Suppressor macrophage (primary cell): ENCODE data around the gene SCD5.

Experiments
- DNase-seq, 4 experiments: peaks; one replicate each; pipeline ENCODE4 v3.0.0-alpha.2; 2020 to 2022

The SCD5 gene

DNA sequence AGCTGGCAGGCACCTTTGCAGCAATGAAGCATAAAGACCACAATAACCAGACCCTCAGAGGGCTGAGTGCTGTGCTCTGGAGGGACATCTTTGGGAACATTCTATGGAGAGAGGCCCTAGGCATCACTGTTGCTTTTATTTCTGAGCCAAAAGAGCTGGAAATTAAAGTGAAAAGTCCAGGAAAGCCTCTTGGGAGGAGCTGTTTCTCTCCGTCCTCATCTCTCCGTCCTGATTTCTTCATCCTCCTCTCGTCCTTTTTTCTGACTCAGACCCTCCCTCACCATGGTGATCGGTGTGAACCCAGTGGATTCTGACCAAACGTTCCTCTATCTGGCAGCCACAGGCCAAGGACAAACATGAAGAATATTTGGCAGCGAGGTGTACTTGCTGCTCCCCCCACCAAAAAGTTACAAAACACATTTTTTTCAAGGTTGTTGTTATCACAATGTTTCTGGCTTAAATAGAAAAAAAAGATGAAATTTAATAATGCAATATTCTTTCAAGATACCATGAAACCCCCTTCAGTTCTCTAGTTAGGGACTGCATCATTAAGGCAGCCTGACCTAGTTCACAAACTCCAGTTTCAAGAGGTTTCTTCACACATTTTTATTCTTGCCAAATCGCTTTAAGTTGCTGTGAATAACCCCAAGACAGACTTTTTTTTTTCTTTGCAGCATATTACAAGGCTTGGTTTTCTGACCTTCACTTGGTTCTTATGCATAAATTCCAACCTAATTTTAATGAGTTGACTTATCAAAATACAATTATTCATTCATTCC, 80.2 kb downstream of the SCD5 start:
- DNase-seq, result no peak

DNA sequence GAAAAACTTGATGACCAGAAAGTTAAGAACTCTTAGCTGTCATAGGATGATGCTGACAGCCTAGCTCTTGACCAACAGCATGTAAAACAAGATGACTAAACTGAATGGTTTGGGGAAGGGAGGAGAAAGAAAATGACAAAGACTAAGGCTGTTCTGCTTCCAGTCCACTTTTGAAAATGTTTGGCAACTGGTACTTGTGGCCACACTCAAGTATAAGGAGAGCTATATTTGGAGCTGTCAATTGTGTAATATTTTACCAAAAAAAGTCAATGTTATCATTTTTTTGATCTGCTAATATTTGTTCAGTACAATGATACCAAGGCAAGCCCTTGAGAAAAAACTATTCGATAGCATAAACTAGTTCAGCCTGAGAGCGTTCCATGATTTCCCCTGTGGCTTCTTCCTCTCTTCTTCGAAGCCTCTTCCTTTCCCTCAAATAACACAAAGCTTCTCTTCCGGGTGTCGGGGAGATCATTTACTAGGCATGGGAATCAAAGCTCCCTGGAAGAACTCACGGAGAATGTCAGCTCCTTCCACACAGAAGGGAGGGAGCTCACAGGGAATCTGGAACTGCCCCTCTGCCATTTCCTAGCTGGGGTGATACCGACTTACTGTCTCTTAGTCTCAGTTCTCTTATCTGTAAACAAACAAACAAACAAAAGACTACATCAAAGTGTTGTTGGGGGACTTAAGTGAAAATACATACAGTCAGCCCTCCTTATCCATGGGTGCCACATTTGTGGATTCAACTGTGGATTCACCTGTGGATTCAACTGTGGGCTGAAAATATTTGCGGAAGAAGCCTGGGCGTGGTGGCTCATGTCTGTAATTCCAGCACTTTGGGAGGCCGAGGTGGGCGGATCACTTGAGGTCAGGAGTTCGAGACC, 82.6 kb downstream of the SCD5 start:
- peak in 2 of 4 experiments; percentile 6 to 34 for DNase-seq

DNA sequence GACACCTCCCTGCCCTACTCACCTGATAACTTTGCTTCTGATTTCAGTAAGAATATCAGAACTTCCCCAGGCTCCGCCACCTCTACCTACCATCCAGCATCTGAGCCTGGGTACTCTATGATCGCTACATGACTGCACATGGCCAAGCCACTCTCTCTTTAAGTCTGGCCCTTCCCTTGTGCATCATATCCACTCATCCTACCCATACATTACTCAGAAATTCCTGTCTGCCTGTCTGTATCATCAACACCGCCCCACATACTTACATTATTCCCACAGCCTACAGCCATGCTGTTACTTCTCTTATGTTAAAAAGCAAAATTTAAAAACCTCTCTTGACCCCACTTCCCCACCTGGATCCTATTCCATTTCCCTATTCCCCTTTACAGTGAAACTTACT, 84.7 kb downstream of the SCD5 start:
- DNase-seq, result no peak

DNA sequence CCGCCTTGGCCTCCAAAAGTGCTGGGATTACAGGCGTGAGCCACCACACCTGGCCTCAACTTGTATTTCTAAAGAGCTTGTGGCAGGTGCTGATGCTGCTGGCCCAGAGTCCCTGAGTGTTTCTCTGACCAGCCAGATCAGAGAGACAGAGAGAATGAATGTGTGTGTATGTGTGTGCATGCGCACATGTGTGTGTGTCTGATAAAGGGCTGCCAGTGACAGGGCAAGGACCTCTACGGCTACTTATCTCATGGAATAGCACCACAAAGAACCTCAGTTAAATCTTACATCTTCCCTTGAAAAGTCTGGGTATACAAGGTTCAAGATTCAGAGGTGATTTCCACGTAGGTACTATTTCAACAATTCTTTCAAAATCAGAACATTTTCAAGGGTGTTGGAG, 86.0 kb downstream of the SCD5 start:
- DNase-seq, result no peak

DNA sequence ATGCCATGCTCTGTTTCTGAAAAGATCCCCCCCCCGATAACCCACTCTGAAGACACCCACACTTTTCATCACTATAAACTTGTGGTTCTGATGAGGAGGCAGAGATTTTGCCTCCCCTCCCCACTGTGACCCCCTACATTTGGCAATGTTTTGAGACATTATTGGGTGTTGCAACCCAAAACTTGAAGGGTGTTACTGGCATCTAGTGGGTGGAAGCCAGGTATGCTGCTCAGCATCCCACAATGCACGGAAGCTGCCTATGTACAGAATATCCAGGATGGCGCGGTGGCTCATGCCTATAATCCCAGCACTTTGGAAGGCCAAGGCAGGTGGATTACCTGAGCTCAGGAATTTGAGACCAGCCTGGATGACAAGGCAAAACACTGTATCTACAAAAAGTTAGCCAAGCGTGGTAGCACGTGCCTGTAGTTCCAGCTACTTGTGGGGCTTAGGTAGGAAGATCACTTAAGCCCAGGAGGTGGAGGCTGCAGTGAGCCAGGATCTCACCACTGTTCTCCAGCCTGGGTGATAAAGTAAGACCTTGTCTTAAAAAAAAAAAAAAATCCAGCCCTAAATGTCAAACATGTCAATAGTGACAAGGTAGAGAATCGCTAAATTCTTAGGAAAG, 87.3 kb downstream of the SCD5 start:
- no peak for DNase-seq

DNA sequence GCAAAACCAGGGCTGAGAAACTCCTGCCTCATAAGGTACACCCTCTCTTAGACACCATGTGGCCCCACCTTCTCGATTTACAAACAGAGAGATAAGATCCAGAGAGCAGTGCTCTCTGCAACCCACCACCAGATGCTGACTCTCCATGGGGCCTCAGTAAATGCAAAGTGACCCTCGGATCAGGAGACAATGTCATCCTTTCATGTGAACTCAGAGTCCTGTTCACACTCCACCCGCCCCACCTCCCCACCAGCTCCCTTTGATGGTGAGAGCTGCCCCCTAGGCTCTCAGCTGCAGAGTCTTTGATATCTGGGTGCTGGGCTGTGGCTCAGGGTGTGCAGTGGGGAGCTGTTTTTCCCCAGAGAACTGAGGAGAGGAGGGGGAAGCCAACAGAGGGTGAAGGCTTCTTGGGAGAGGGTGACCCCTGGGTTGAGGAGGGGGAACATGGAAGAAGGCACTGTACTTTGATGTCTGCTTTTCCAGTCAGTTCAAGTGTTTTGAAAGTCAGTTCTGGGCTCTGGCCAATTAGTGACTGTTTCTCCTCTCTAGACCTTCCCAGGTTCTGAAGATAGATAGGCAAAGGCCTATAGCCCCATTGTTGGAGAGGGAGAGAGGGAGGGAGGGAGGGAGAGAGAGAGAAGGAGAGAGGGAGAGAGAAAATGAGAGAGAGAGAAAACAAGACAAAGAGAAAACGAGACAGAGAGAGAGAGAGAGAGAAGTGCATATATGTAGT, 88.2 kb downstream of the SCD5 start:
- DNase-seq, result no peak

DNA sequence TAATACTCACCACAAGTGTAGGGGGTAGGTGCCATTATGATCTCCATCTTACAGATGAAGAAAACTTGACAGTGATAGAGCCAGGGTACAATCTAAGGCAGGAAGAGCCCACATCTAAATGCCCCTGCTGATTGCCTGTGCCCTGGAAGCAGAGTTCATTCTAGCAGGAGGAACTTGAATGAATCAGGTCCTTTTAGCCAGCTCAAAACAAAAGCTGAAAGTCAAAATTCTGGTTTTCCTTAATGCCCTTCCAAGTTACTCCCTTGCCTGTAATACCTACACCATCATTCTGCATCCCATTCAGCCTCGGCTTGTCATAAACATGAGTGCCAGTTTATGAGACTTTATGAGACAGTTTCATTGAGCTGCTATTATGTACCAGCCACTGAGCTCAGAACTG, 89.6 kb downstream of the SCD5 start:
- no peak for DNase-seq

DNA sequence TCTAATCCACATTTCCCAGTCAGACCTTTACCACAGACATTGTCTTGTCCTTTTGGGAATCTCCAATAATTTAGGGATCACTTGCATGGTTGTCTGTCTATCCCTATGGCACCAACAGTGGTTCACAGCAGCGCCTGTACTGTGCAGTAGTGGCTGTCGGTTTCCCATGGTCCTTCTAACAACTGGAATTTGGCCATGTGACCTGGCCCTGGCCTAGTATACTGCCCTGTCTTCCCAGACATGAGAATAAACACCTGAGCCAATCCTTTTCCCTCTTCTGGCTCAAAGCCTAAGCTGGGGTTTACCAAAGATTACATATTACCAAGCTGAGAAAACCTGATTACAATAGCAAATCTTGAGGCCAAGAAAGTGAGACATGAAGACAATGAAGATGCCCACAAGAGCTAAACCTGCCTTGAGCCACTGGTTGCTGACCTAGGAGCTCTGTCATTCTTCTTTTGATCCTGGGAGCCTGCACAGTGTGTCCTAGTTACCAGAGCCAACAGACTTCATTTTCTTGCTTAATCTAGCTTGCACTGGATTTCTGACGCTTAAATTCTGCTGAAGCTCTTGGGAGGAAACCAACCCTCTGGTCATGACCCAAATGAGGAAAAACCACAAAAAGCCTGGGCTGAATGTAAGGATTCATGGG, 92.1 kb downstream of the SCD5 start:
- no peak for DNase-seq

DNA sequence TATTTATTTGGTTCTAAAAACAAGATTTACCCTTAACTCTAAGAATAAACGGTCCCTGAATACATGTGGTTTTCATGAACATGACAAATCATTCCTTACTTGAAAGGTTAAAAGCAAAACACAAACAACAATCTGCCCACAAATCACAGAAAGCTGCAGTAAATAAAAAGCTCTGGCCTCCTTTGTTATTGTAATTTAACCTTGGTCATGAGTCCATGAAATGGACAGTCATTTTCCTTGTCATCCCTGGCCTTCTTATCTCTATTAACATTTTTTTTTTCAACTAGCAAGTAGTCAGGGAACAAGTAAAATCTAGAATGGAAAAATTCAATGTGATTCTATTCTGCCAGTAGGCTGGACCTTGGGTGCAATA, 92.7 kb downstream of the SCD5 start:
- DNase-seq, result no peak

DNA sequence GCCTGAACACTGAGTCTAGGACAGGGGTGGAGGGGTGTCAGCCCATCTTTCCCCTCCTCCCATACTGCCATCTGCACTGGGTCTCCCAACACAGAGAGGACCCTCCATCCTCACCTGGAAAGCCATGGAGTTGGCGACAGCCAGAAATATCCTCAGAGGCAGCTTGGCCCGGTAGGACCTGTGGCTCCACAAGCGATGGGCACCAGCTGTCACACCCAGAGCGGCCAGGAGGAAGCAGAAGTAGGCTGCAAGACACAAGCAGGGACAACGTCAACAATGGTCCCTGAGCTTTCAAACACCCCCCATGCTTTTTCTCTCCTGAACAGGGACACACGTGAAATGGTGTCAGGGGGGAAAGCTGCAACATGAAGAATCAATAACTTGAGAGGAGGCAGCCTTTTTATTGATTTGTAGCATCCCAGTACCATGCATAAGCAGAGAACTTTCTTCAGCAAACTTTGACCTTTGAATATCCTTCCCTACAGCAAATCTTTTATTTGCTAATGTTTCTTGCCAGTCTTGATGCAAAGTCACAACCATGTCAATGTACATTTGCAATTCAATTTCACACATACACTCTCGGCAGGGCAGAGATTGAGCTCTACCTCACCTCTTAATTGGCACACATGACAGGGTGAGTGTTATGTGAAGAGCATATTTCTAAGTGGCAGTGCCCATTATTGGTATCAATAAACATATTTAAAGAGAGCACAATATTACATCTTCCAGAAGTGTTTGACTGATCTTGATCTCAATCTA, 93.2 kb downstream of the SCD5 start:
- no peak for DNase-seq

DNA sequence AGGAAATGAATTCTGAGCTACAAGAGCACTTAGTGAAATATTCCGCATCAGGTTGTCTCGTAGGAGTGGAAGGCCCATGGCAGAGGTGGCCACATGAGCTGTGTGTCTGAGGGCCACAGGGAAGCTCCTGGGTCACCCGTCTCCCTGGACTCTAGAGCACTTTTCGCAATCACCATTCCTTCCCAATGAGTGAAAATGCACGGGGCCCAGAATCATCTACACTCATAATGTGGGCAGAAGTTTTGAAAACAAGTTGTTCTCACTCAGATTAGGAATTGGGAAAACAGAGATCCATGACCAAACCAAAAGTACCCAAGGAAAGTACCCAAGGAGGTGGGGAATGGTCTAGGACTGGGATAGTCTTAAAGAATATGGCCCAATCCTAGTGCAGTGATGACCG, 94.4 kb downstream of the SCD5 start:
- DNase-seq, result no peak

DNA sequence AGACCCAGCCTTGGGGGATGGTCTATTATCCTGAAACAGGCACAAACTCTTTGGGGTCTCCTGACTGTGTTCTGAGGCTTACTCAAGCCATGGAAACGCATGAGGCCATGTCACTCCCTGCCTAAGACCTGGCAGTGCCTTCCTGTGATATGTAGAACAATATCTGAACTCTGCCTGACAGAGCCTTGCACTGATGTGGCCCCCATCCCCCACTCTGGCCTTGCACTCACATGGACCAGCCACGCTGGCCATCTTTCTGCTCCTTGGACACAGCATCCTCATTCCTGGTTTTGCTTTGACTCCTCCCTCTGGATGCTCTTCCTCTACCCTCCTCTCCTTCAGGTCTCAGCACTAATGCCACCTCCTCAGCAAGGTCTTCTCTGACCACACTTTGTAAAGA, 100.2 kb downstream of the SCD5 start:
- no peak for DNase-seq

DNA sequence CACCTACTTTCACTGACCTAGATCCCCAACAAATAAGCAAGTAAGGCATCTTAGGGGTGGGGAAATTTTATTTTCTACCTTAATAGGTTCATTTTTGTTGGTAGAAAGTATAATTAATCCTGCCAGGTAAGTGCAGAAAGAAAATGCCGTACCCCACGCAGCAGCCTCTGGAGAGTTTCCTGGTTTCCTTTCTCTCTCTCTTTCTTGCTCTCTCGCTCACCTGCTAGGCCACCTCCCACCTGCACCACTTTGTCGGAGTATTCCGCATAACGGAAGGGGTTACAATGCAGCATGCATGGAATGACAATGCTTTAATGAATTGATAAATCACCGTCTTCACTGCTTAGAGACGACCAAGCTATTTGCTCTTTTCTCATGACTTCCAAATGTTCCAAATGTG, 101.0 kb downstream of the SCD5 start:
- no peak for DNase-seq

DNA sequence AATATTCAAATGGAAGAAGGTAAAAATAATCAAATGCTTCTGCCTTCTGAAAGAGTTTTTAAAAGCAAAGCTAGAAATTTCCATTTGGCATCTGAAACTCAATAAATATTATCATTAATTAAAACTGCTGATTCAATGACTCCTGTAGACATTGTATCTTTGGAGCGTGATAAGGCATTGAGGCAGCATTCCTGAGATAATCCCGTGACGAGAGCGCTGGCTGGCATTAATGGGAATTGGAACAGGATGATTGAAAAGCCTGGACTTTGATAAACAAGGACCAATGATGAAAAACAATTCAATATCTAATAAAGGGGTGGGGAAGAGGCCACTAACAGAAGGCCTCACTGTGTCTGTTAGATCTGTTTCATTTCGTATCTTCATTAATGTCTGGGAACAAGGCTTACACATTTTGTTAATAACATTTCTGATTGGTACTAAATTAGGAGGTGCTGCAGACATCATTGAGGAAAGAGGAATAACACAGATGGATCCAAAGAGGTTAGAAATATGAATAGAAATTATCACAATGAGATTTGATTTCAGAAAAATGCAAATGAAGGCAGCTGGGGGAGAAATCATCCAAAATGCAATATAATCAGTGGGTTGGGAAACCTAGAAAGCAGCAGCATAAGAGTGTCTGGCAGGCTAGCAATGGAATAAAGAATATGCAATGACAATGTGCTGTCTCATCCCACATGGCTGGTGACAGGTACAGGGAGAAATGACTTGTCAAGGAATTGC, 102.3 kb downstream of the SCD5 start:
- no peak for DNase-seq

DNA sequence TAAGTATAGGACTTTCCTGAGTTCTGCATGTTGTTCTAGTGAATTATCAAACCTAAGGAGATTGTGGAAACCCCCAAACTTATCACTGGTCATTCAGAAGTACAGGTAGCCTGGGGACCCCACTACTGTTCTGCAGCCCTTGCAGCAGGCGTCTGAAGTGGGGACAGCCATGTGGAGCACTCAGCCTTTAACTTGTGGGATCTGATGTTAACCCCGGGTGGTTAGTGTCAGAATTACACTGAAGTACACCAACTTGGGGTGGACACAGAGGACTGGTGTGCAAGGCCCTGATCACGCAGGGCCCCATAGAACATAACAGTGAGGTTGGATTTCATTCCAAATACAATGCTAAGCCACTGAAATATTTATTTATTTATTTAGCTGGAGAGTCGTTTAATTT, 103.7 kb downstream of the SCD5 start:
- DNase-seq, result no peak

DNA sequence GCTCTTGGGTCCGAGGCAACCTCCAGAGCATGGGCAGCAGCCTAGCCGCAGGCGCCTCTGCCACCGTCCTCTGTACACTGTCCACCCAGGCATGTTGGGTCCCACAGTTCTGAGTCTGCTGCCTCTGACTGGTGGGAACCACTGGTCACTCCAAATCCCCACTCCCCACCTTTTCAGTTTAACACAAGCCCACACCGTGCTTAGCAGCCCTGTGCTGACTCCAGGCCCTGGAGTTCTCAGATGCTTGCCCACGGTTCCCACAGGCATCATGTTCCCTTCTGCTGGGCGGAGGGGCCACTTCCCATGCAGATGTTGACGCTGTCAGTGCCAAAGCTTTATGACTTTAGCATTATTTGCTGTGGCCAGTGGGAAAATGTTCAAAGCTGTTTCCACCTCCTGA, 104.5 kb downstream of the SCD5 start:
- no peak for DNase-seq

DNA sequence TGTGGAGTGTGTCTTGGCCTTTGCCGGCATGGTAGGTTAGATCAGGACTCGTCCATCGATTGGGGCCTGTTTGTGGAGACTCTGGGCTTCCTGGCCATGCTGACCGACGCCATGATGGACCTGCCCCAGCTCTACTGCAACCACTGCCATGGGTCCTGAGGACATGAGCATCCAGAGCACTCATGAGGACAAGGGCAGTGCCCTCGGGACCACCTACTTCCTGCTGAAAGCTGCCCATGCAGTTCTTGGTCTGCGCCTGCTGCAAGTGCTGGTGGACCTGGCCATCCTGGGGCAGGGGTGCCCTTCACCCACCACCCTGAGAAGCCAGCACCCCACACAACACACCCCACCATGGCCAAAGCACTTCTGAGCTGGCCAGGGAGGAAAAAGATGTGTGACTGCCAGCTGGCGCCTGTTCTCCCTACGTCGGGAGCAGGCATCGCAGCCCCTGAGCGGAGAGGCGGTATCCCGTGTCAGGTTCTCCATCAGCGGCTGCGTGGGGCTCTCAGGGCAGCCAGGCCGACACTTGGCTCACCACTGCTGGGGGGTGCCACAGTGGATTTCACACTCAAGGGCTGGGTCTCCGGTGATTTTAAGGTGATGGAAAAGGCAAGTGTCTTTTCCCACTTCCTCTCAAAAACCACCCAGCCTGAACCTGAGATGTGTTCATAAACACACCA, 106.4 kb downstream of the SCD5 start:
- DNase-seq, result no peak

DNA sequence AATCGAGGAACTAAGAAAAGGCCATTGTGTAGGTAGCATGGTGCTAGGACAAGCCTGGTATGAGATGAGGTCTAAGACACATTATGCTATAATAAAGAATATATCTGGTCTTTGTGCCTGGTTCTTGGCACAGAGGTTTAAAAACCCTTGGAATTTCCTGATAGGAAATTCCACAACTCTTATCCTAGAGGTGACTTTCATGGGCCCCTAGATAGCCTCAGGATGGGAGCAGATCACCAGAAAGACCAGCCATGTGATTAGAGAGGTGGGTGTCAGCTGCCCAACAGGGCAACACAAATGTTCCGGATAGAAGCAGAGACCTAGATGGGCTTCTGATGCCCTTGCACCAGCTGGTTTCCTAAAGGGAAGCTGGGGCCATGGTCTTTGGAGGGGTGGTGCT, 107.2 kb downstream of the SCD5 start:
- no peak for DNase-seq

DNA sequence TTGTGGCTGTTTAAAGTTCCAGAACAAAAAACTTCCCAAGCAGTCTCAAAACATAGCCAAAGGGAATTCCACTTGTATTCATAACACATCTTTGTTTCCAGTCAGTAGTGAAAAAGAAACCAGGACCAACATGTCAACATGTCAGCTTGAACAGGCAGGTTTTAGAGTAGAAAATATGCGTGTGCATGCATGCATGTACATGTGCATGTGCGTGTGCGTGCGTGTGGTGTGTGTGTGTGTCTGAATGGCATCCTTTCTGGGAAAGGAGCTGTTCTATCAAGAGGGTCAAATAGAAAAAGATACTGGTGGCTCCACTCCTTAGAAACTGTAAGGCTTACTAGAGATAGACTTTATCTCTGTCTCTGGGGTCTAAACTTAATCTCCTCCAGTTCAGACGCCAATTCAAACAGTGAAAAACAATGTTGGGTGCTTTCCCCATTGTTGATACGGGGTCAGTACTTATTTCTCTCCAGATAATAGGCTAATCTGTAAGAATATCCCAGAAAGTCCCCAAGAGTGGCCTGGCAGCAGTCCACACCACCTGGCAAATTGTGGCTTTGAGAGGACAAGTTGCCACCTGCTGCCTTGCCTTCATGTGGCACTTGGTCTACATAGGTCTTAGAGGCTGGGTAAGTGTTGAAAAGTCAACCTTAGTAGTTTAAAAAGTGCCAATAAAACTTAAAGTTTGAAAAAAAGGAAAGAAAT, 110.4 kb downstream of the SCD5 start:
- no peak for DNase-seq

DNA sequence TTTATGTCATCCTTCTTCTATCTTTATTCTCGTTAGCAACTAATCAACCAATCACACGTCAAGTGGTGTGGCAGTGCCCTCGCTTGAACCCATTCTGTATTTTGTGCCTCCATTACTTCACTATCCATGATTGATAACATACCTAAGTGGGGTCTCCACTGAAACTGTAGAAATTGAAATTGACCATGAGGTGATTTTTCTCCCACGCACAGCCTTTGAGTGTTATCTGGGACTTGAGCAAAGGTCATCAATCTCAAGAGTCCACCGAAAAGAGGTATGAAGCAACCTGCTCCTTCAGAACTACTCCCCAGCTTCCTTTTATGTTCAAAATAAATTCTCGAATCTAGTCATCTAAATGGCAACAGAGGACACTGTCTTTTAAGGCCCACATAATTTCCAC, 111.1 kb downstream of the SCD5 start:
- DNase-seq, result no peak
